HL-60 (cell line): ENCODE results near the gene MAGI2.

Experiments
- DNase-seq, 2 experiments: peaks; one replicate each; pipeline ENCODE4 v3.0.0-alpha.2; 2010 to 2020; ENCODE audit warnings: low read depth in 1 of 2, low spot score in 1 of 2
- H3K27ac ChIP-seq: fragments of 250-450 bp; sonication (Bioruptor Pico); replicated peaks from 2 replicates; pipeline ENCODE4 v1.5.1; 2020; ENCODE audit warnings: mild to moderate bottlenecking, moderate library complexity
- H3K27me3 ChIP-seq: fragments of 250-450 bp; sonication (Bioruptor Pico); 2 replicates; pipeline ENCODE4 v1.5.1; 2021; ENCODE audit warnings: mild to moderate bottlenecking, moderate library complexity; ENCODE audit not compliant: insufficient read depth, poor library complexity, severe bottlenecking
- H3K4me3 ChIP-seq: replicated peaks from 2 replicates; pipeline ENCODE4 v1.5.1; 2011; ENCODE audit warnings: mild to moderate bottlenecking, control low read depth, low read length; ENCODE audit not compliant: insufficient read depth
- CTCF ChIP-seq: IDR thresholded peaks from one replicate; pipeline ENCODE4 v1.5.1; 2011; ENCODE audit warnings: low read length, control low read depth, inconsistent platforms; ENCODE audit not compliant: insufficient read depth
- GABPA ChIP-seq: IDR thresholded peaks from 2 replicates; pipeline ENCODE4 v1.6.1; 2012; ENCODE audit warnings: low read depth
- POLR2AphosphoS5 ChIP-seq: IDR thresholded peaks from 2 replicates; pipeline ENCODE4 v1.6.1; 2012; ENCODE audit warnings: low read depth
- REST ChIP-seq: IDR thresholded peaks from 2 replicates; pipeline ENCODE4 v1.6.1; 2012; ENCODE audit warnings: low read depth; ENCODE audit not compliant: insufficient replicate concordance
- SPI1 ChIP-seq: IDR thresholded peaks from 2 replicates; pipeline ENCODE4 v1.6.1; 2012; ENCODE audit warnings: low read depth, mild to moderate bottlenecking, borderline replicate concordance

MAGI2 gene

GRCh38 chr7:79403879-79404278, 49.6 kb downstream of the MAGI2 start:
- no peaks in the 10 kb centered on the region for H3K27me3 ChIP-seq
- no peak overlapping the region for H3K27ac ChIP-seq
- H3K4me3 ChIP-seq, result no peak overlapping the region
- TF ChIP-seq POLR2AphosphoS5, result no peak
- no peak for TF ChIP-seq SPI1
- no peak for TF ChIP-seq CTCF
- TF ChIP-seq REST, result no peak
- no peak for TF ChIP-seq GABPA
- no peak for DNase-seq

GRCh38 chr7:79403451-79403850, 50.0 kb downstream of the MAGI2 start:
- H3K27me3 ChIP-seq, result no peaks in the 10 kb centered on the region
- no peak for DNase-seq
- H3K4me3 ChIP-seq, result no peak overlapping the region
- no peak overlapping the region for H3K27ac ChIP-seq
- TF ChIP-seq GABPA, result no peak
- no peak for TF ChIP-seq SPI1

GRCh38 chr7:79401254-79401653, 52.2 kb downstream of the MAGI2 start:
- no peak overlapping the region for H3K4me3 ChIP-seq
- no peak overlapping the region for H3K27ac ChIP-seq
- no peak for TF ChIP-seq SPI1
- no peak for TF ChIP-seq CTCF
- no peak for TF ChIP-seq REST
- no peak for TF ChIP-seq POLR2AphosphoS5
- no peak for TF ChIP-seq GABPA
- H3K27me3 ChIP-seq, result no peaks in the 10 kb centered on the region
- DNase-seq, result no peak

GRCh38 chr7:79400222-79400621, 53.2 kb downstream of the MAGI2 start:
- Histone ChIP-seq H3K27me3 (no peaks in the 10 kb centered on the region), H3K4me3 (no peak overlapping the region), H3K27ac (no peak overlapping the region)
- no peak for DNase-seq
- no peak for TF ChIP-seq SPI1
- no peak for TF ChIP-seq REST
- no peak for TF ChIP-seq CTCF
- TF ChIP-seq GABPA, result no peak
- TF ChIP-seq POLR2AphosphoS5, result no peak
